ENCODE results near the gene RNU6-8. TPM values are rescaled to one million over a fixed set of nuclear protein-coding genes. Genes with fewer than 3 reads are reported as not detected.
A peak's percentile ranks its signal among the peaks of the same experiment; 100 is the strongest.

The RNU6-8 gene
- total RNA-seq, 1 experiment from 2014 or later, result not detected

GRCh38 chr14:32205554-32205953 lies 2.5 kb upstream of the RNU6-8 start:
- ChIA-PET RAD21 (ENCODE audit: low non-redundant PET in 1 of 2, low total read pairs in 2 of 2, uncharacterized antibody in 2 of 2, unreplicated experiment in 2 of 2) (interaction anchor here in 1 of 2 experiments (0.6 kb wide), 1 partner anchor 49 kb away, joined by 3 read pairs; no protein-coding TSS in a partner anchor), POLR2A (no interaction called here), CTCF (no interaction called here)
- ATAC-seq, result no peak
- 0 out of 2 replicates have a peak, but pooled peaks have one; percentile 5 for TF ChIP-seq CEBPB (IDR thresholded peaks at IDR 0.05; ENCODE audit: low read depth)
- TF ChIP-seq, protein P1, sequence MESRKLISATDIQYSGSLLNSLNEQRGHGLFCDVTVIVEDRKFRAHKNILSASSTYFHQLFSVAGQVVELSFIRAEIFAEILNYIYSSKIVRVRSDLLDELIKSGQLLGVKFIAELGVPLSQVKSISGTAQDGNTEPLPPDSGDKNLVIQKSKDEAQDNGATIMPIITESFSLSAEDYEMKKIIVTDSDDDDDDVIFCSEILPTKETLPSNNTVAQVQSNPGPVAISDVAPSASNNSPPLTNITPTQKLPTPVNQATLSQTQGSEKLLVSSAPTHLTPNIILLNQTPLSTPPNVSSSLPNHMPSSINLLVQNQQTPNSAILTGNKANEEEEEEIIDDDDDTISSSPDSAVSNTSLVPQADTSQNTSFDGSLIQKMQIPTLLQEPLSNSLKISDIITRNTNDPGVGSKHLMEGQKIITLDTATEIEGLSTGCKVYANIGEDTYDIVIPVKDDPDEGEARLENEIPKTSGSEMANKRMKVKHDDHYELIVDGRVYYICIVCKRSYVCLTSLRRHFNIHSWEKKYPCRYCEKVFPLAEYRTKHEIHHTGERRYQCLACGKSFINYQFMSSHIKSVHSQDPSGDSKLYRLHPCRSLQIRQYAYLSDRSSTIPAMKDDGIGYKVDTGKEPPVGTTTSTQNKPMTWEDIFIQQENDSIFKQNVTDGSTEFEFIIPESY (IDR thresholded peaks at IDR 0.05; ENCODE audit: extremely low read depth, insufficient replicate concordance, low read length), result no peak
- H3K79me2 ChIP-seq (ENCODE audit: insufficient read depth, low read length), result no peaks in the 10 kb centered on the region
- BruUV-seq (replicated peaks), result no TSS peak
- peak overlapping the region; percentile 59 for H3K4me2 ChIP-seq (ENCODE audit: low read length)
- no peaks in the 10 kb centered on the region for H3K27me3 ChIP-seq (ENCODE audit: insufficient read depth, low read length)
- H4K20me1 ChIP-seq (ENCODE audit: insufficient read depth), result no peaks in the 10 kb centered on the region
- peaks cover 25 to 53% of the 10 kb centered on the region in 2 experiments for H3K4me1 ChIP-seq (ENCODE audit: control insufficient read depth in 1 of 2, insufficient read depth in 2 of 2, low read length in 2 of 2)
- H3K9ac ChIP-seq (ENCODE audit: low read length), result no peak overlapping the region
- H3K9me2 ChIP-seq (ENCODE audit: insufficient read depth), result no peaks in the 10 kb centered on the region; the same call in 1 of the 2 replicates
- intact Hi-C loops (cut with micrococcal nuclease), result no loop called here
- H3K9me3 ChIP-seq (ENCODE audit: control insufficient read depth in 1 of 2, insufficient read depth in 1 of 2, low read depth in 1 of 2, low read length in 2 of 2), result no peaks in the 10 kb centered on the region
- no peak for DNase-seq (ENCODE audit: low read depth, low spot score)
- no peak overlapping the region for H2AFZ ChIP-seq (ENCODE audit: low read depth, low read length, poor library complexity, severe bottlenecking)
- H3K27ac ChIP-seq (ENCODE audit: low read depth, low read length), result no peak overlapping the region; the same call in 1 of the 2 replicates
- no peaks in the 10 kb centered on the region; a peak in 1 of 4 replicates for H3K36me3 ChIP-seq (ENCODE audit: control insufficient read depth in 1 of 2, insufficient read depth in 2 of 2, low read length in 2 of 2)
- peak overlapping the region in 1 of 2 experiments; percentile 15; a peak in 1 of 4 replicates for H3K4me3 ChIP-seq (replicated peaks in 1 of 2; ENCODE audit: low read depth in 1 of 2, low read length in 2 of 2)

- ChIA-PET CTCF (no interaction called here), RAD21 (ENCODE audit: low non-redundant PET in 1 of 2, low total read pairs in 2 of 2, uncharacterized antibody in 2 of 2, unreplicated experiment in 2 of 2) (no interaction called here), POLR2A (interaction anchor here (2.0 kb wide), 1 partner anchor 127 kb away, joined by 7 read pairs; the partner anchor contains the start of gene ARHGAP5)
- H3K9me2 ChIP-seq (ENCODE audit: insufficient read depth), result no peaks in the 10 kb centered on the region; the same call in 1 of the 2 replicates
- no peaks in the 10 kb centered on the region; a peak in 1 of 4 replicates for H3K36me3 ChIP-seq (ENCODE audit: control insufficient read depth in 1 of 2, insufficient read depth in 2 of 2, low read length in 2 of 2)
- H3K79me2 ChIP-seq (ENCODE audit: insufficient read depth, low read length), result no peaks in the 10 kb centered on the region
- H2AFZ ChIP-seq (ENCODE audit: low read depth, low read length, poor library complexity, severe bottlenecking), result peak overlapping the region; percentile 96
- H3K27me3 ChIP-seq (ENCODE audit: insufficient read depth, low read length), result no peaks in the 10 kb centered on the region
- peak overlapping the region; percentile 78 for H3K4me2 ChIP-seq (ENCODE audit: low read length)
- peak overlapping the region; percentile 47; the same call in 1 of the 2 replicates for H3K27ac ChIP-seq (ENCODE audit: low read depth, low read length)
- H3K9me3 ChIP-seq (ENCODE audit: control insufficient read depth in 1 of 2, insufficient read depth in 1 of 2, low read depth in 1 of 2, low read length in 2 of 2), result no peaks in the 10 kb centered on the region
- peaks cover 25 to 49% of the 10 kb centered on the region in 2 experiments for H3K4me1 ChIP-seq (ENCODE audit: control insufficient read depth in 1 of 2, insufficient read depth in 2 of 2, low read length in 2 of 2)
- no peaks in the 10 kb centered on the region for H4K20me1 ChIP-seq (ENCODE audit: insufficient read depth)
- intact Hi-C loops (cut with micrococcal nuclease), result loop anchor here (2.0 kb wide), 1 partner anchor 127 kb away; the partner anchor contains the start of gene ARHGAP5
- ATAC-seq (no peak), DNase-seq (ENCODE audit: low read depth, low spot score) (no peak)
- peak overlapping the region; percentile 36 to 53 for H3K4me3 ChIP-seq (replicated peaks in 1 of 2; ENCODE audit: low read depth in 1 of 2, low read length in 2 of 2)
- BruUV-seq (replicated peaks), result TSS peak; percentile 76
- TF ChIP-seq SP1 (IDR thresholded peaks at IDR 0.05; ENCODE audit: low read depth) (no peak), SRF (IDR thresholded peaks at IDR 0.05; ENCODE audit: low read depth) (no peak), EZH2phosphoT487 (IDR thresholded peaks at IDR 0.05; ENCODE audit: borderline replicate concordance) (no peak)
- H3K9ac ChIP-seq (ENCODE audit: low read length), result peak overlapping the region; percentile 64
Observed at GRCh38 chr14:32203928-32204357, 874 bp upstream of the RNU6-8 start.
